ENCODE data around the gene GHITM.

The GHITM gene

DNA sequence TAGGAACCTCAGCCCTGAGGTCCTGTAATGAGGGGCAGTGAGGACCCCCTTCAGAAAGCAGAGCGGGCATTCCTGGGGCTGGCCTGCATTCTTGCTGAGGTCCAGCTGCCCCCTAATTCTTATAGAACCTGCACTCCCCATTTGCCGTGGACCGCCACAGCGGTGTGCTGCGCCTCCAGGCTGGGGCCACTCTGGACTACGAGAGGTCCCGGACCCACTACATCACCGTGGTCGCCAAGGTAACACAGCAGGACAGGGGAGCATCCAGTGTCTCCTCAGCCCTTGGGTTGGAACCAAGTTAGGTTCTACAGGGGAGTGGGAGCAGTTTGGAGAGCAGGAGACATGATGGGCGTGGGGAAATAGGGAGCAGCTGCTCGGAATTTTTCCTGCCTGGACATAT lies 62.4 kb downstream of the GHITM start:
- DNase-seq, result no peak

DNA sequence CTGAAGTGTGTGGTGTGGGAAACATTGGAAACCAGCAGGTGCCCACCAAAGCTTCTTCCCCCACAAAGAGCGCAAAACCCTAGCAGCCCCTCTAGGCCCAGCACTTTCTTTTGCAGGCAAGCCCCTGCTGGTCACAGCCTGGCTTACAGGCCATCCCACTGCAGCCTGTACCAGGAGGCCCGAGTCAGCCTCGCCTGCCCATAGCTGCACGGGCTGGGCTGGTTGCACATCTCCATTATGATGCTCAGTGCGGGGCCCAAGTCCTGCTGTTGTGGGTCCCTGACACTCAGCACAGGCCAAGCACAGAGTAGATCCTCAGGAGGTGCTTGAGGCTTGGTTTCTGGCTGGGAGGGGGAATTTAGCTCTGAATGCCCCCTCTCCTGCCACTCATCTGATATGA lies 63.0 kb downstream of the GHITM start:
- DNase-seq, result no peak

Data from activated CD4-positive, CD25-positive, alpha-beta regulatory T cell (primary cell).